Upper lobe of right lung (tissue), 1 donor: Measurements from ENCODE around the gene MYLK. TPM values are rescaled to one million over a fixed set of nuclear protein-coding genes. Genes with fewer than 3 reads are reported as not detected.

Source experiments
- ATAC-seq: fragments of 200-7000 bp; cut with Tn5 transposase; one replicate; pipeline ENCODE4 v1.9.1; 2020; ENCODE audit warnings: mild to moderate bottlenecking, moderate library complexity
- DNase-seq: peaks from one replicate; pipeline ENCODE4 v3.0.0-alpha.2; 2020
- H3K27ac ChIP-seq: fragments of 200-600 bp; one replicate; pipeline ENCODE4 v1.8.0; 2022
- H3K27me3 ChIP-seq: fragments of 200-600 bp; one replicate; pipeline ENCODE4 v1.8.0; 2022; ENCODE audit warnings: mild to moderate bottlenecking
- H3K36me3 ChIP-seq: fragments of 200-600 bp; one replicate; pipeline ENCODE4 v1.8.0; 2022
- H3K4me1 ChIP-seq: fragments of 200-600 bp; one replicate; pipeline ENCODE4 v1.8.0; 2022
- H3K4me3 ChIP-seq: fragments of 200-600 bp; one replicate; pipeline ENCODE4 v1.8.0; 2022; ENCODE audit warnings: mild to moderate bottlenecking
- H3K9me3 ChIP-seq: fragments of 200-600 bp; one replicate; pipeline ENCODE4 v1.8.0; 2022
- CTCF ChIP-seq: fragments of 200-600 bp; IDR thresholded peaks from one replicate; pipeline ENCODE4 v1.8.0; 2022; ENCODE audit warnings: antibody characterized with exemption
- intact Hi-C: fragments of 100-400 bp; cut with DNase I; formaldehyde crosslinking; loops from one replicate; pipeline ENCODE4 v1.11.0; 2022
- total RNA-seq: library from RNA; stranded (reverse); fragmentation: NEBNext Ultra II Directional; extraction: Animal tissue kit (Norgen Biotek cat#: 25700); gene quantifications from one replicate; pipeline ENCODE4 v1.2.1, GENCODE V29; 2021
- donor health status: DM: no; HTN: yes; CAD: no; lungs with severe emphysema.

MYLK gene
- total RNA-seq, 1 donor from 2014 or later: 248 TPM

- ATAC-seq (no peak), DNase-seq (no peak)
- H3K4me1 ChIP-seq: peaks cover 46% of the 10 kb centered on the region
- H3K27me3 ChIP-seq: no peaks in the 10 kb centered on the region
- no peak for TF ChIP-seq CTCF
- H3K27ac ChIP-seq: peak overlapping the region; percentile 79
- no peaks in the 10 kb centered on the region for H3K9me3 ChIP-seq
- H3K4me3 ChIP-seq: no peak overlapping the region
- intact Hi-C loops: no loop called here
- H3K36me3 ChIP-seq: peaks cover 17% of the 10 kb centered on the region
Measured at GRCh38 chr3:123694366-123695087, 189.6 kb downstream of the MYLK start.

GRCh38 chr3:123693584-123694190 lies 190.4 kb downstream of the MYLK start:
- H3K9me3 ChIP-seq: no peaks in the 10 kb centered on the region
- peaks cover 55% of the 10 kb centered on the region for H3K4me1 ChIP-seq
- H3K36me3 ChIP-seq: peaks cover 22% of the 10 kb centered on the region
- peak; percentile 51 for ATAC-seq
- peak overlapping the region; percentile 79 for H3K27ac ChIP-seq
- no peak for DNase-seq
- no peak overlapping the region for H3K4me3 ChIP-seq
- no peak for TF ChIP-seq CTCF
- no peaks in the 10 kb centered on the region for H3K27me3 ChIP-seq
- intact Hi-C loops: no loop called here

- no peak overlapping the region for H3K4me3 ChIP-seq
- peaks cover 59% of the 10 kb centered on the region for H3K4me1 ChIP-seq
- H3K36me3 ChIP-seq: peaks cover 22% of the 10 kb centered on the region
- DNase-seq (no peak), ATAC-seq (no peak)
- H3K27ac ChIP-seq: peak overlapping the region; percentile 79
- intact Hi-C loops: no loop called here
- no peak for TF ChIP-seq CTCF
- H3K27me3 ChIP-seq: no peaks in the 10 kb centered on the region
- H3K9me3 ChIP-seq: no peaks in the 10 kb centered on the region
Measured at GRCh38 chr3:123692671-123693070, 191.5 kb downstream of the MYLK start.

GRCh38 chr3:123692041-123692440 lies 192.1 kb downstream of the MYLK start:
- H3K27ac ChIP-seq: peak overlapping the region; percentile 79
- H3K4me1 ChIP-seq: peaks cover 59% of the 10 kb centered on the region
- DNase-seq (no peak), ATAC-seq (no peak)
- intact Hi-C loops: no loop called here
- TF ChIP-seq CTCF: no peak
- H3K36me3 ChIP-seq: peaks cover 22% of the 10 kb centered on the region
- no peaks in the 10 kb centered on the region for H3K9me3 ChIP-seq
- no peaks in the 10 kb centered on the region for H3K27me3 ChIP-seq
- peak overlapping the region; percentile 21 for H3K4me3 ChIP-seq

GRCh38 chr3:123689831-123690230 lies 194.3 kb downstream of the MYLK start:
- Histone ChIP-seq H3K9me3 (no peaks in the 10 kb centered on the region), H3K4me1 (peaks cover 37% of the 10 kb centered on the region), H3K4me3 (no peak overlapping the region), H3K27me3 (no peaks in the 10 kb centered on the region), H3K27ac (no peak overlapping the region), H3K36me3 (peaks cover 22% of the 10 kb centered on the region)
- ATAC-seq: no peak
- TF ChIP-seq CTCF: no peak
- intact Hi-C loops: no loop called here
- DNase-seq: no peak
